Measurements from ENCODE around the gene PCDH15. TPM values are rescaled to one million over a fixed set of nuclear protein-coding genes. Genes with fewer than 3 reads are reported as not detected.

PCDH15 gene
- total RNA-seq, 6 donors from 2014 or later: 0.59 to 1.9 (median 1.1) TPM

- ATAC-seq (ENCODE audit: low FRiP score in 2 of 2) (no peak), DNase-seq (no peak)
- Histone ChIP-seq H3K4me1 (no peaks in the 10 kb centered on the region), H3K27me3 (no peaks in the 10 kb centered on the region), H3K27ac (no peak overlapping the region), H3K4me3 (no peak overlapping the region), H3K36me3 (no peaks in the 10 kb centered on the region), H3K9me3 (no peaks in the 10 kb centered on the region)
- WGBS, 2 donors: 82 to 88% methylated on average over 1 of the region's 1 CpG
- TF ChIP-seq POLR2A (IDR thresholded peaks at IDR 0.05) (no peak), CTCF (IDR thresholded peaks at IDR 0.05) (no peak), POLR2AphosphoS5 (IDR thresholded peaks at IDR 0.05) (no peak), EP300 (IDR thresholded peaks at IDR 0.05) (no peak)
Observed at GRCh38 chr10:54454271-54454670, 346.8 kb downstream of the PCDH15 start.

GRCh38 chr10:54449056-54449455 lies 352.0 kb downstream of the PCDH15 start:
- DNase-seq (no peak), ATAC-seq (ENCODE audit: low FRiP score in 2 of 2) (no peak)
- Histone ChIP-seq H3K27me3 (no peaks in the 10 kb centered on the region), H3K27ac (no peak overlapping the region), H3K4me3 (no peak overlapping the region), H3K9me3 (no peaks in the 10 kb centered on the region), H3K36me3 (no peaks in the 10 kb centered on the region), H3K4me1 (no peaks in the 10 kb centered on the region)
- TF ChIP-seq POLR2A (IDR thresholded peaks at IDR 0.05): no peak
- no peak for TF ChIP-seq CTCF (IDR thresholded peaks at IDR 0.05)
- TF ChIP-seq POLR2AphosphoS5 (IDR thresholded peaks at IDR 0.05): no peak
- no peak for TF ChIP-seq EP300 (IDR thresholded peaks at IDR 0.05)
- 87 to 92% methylated on average over 1 of the region's 1 CpG for WGBS, 2 donors

GRCh38 chr10:54444170-54444569 lies 356.9 kb downstream of the PCDH15 start:
- no peaks in the 10 kb centered on the region for H3K9me3 ChIP-seq
- DNase-seq (no peak), ATAC-seq (ENCODE audit: low FRiP score in 2 of 2) (no peak)
- TF ChIP-seq POLR2A (IDR thresholded peaks at IDR 0.05) (no peak), EP300 (IDR thresholded peaks at IDR 0.05) (no peak), CTCF (IDR thresholded peaks at IDR 0.05) (no peak), POLR2AphosphoS5 (IDR thresholded peaks at IDR 0.05) (no peak)
- no peaks in the 10 kb centered on the region for H3K27me3 ChIP-seq
- no peaks in the 10 kb centered on the region for H3K4me1 ChIP-seq
- WGBS, 2 donors: 87 to 93% methylated on average over 3 to 4 of the region's 4 CpGs
- H3K36me3 ChIP-seq: no peaks in the 10 kb centered on the region
- no peak overlapping the region for H3K4me3 ChIP-seq
- no peak overlapping the region for H3K27ac ChIP-seq

- no peaks in the 10 kb centered on the region for H3K9me3 ChIP-seq
- no peaks in the 10 kb centered on the region for H3K36me3 ChIP-seq
- H3K27me3 ChIP-seq: no peaks in the 10 kb centered on the region
- TF ChIP-seq CTCF (IDR thresholded peaks at IDR 0.05) (no peak), EP300 (IDR thresholded peaks at IDR 0.05) (no peak), POLR2AphosphoS5 (IDR thresholded peaks at IDR 0.05) (no peak), POLR2A (IDR thresholded peaks at IDR 0.05) (no peak)
- no peaks in the 10 kb centered on the region for H3K4me1 ChIP-seq
- 75 to 84% methylated on average over 2 of the region's 2 CpGs for WGBS, 2 donors
- no peak for ATAC-seq (ENCODE audit: low FRiP score in 2 of 2)
- H3K4me3 ChIP-seq: no peak overlapping the region
- DNase-seq: no peak
- no peak overlapping the region for H3K27ac ChIP-seq
Observed at GRCh38 chr10:54441275-54441674, 359.8 kb downstream of the PCDH15 start.

GRCh38 chr10:54434782-54435181 lies 366.2 kb downstream of the PCDH15 start:
- TF ChIP-seq EP300 (IDR thresholded peaks at IDR 0.05) (no peak), POLR2A (IDR thresholded peaks at IDR 0.05) (no peak), CTCF (IDR thresholded peaks at IDR 0.05) (no peak), POLR2AphosphoS5 (IDR thresholded peaks at IDR 0.05) (no peak)
- H3K36me3 ChIP-seq: no peaks in the 10 kb centered on the region
- no peaks in the 10 kb centered on the region for H3K4me1 ChIP-seq
- ATAC-seq (ENCODE audit: low FRiP score in 2 of 2): no peak
- no peak overlapping the region for H3K4me3 ChIP-seq
- no peaks in the 10 kb centered on the region for H3K9me3 ChIP-seq
- DNase-seq: no peak
- H3K27ac ChIP-seq: no peak overlapping the region
- no peaks in the 10 kb centered on the region for H3K27me3 ChIP-seq
